Measurements from ENCODE around the gene CNGA1.
A peak's percentile ranks its signal among the peaks of the same experiment; 100 is the strongest.
"Not testable (repeated sequence)": the region's sequence is repeated elsewhere in the genome, so short reads cannot be mapped to it uniquely, and the experiment has no call there.

CNGA1 gene

DNA sequence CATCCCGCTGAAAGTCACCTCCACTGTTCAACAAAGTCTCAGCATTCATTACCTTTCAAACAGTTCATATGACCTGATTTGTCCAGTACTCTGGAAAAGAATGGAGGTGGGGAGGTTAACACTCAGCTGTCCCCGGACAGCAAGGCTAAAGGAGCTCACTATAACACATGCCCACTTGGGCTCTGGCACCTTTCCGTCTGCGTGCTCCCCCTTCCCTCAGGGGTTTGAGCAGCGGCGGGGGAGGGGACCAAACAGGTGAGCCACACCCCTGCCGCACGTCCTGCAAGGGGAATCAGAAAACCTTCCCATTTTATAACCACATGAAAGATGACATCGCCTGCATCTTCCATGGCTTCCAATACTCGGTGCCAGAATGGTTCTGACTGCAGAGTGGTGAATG is 62.2 kb downstream of the CNGA1 start:
- no peak for DNase-seq

DNA sequence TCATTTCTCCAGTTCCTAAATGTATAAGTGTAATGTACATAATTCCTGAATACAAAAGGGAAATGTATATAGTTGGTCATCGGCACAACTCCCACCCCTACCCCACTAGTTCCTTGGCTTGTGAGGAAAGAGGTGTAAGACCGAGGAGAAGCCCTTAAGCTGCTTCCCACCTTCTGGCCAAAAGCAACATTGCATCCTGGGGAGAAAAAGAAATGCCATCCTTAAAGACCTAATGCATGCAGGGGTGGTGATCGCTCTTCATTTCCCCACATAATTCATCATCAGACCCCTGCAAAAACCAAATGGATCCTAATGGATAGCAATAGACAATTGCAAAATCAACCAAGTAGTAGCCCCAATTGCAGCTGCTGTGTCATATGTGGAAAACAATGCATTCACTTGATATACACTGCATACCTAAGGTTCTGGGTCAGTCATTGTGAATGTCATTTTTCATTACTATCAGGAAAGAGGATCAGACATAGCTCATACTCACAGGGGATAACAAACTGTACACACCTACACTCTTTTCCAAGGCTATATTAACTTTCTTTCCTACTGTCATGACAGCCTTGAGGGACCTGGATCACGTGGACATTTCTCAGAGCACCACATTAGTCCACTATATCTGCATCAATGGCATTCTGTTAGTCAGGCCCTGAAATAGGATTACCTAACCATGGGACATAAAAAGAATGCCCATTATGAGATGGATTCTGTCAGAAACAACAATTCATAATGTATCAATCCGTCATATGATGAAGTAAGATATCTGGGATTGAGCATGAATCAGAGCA is 70.4 kb downstream of the CNGA1 start:
- DNase-seq, result no peak

DNA sequence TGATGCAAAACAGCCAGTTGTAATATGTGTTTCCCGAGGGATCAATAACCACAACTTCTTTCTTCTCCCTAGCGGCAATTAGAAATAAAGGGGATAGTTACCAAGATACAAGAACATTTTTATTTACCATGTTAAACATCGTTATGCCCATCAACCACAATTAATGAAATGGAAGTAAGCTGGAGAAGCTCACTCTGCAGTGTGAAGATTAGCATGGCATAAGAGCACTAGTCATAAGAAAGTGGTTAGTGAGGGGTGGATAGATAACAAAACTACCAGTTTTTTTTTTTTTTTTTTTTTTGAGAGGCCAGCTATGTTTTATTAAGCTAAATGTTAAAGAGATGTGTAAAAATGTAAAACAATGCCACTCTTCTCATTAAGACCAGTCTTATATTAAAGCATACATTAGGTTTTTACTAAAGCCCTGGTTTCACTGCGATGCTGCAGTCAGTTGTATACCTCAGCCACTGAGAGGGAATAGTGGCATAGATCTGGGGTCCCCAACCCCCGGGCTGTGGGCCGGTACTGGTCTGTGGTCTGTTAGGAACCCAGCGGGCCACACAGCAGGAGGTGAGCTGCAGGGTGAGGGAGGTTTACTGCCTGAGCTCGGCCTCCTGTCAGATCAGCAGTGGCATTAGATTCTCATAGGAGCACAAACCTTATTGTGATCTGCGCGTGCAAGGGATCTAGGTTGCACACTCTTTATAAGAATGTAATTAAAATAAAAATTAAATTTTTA is 74.2 kb downstream of the CNGA1 start:
- no peak for DNase-seq

DNA sequence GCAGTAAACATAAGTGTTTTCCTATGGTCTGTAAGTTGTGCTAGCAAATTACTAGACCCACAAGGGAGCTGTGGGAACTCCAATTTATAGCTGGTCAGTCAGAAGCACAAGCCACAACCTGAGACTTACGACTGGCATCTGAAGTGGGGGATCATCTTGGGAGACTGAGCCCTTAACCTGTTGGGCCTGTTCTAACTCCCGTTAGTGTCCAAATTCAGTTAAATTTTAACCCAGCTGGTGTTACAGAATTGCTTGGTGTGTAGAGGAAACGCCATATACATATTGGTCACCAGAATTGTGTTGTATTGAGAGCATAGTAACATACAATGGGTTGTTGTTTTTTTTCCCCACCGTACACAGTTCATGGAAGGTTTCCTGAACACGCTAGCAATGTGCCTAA is 77.0 kb downstream of the CNGA1 start:
- no peak for DNase-seq

DNA sequence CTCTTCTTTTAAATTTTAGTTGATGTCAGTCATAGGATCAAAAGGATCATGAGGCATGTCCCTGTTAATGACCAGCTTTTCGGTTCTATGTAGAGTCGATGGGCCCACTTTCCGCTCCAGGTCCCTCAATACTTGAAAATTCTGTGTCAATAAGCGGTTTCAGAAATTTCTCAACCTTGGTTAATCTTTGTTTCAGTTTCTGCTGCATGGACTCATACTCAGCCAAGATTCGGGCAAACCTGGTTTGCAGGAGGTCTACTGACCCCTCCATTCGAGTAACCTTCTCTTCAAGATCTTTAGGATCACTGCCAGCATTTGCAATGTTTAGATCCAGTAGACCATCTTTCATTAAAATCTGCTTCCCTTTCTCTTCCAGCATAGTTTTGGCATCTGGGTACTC is 80.1 kb downstream of the CNGA1 start:
- DNase-seq, result no peak

DNA sequence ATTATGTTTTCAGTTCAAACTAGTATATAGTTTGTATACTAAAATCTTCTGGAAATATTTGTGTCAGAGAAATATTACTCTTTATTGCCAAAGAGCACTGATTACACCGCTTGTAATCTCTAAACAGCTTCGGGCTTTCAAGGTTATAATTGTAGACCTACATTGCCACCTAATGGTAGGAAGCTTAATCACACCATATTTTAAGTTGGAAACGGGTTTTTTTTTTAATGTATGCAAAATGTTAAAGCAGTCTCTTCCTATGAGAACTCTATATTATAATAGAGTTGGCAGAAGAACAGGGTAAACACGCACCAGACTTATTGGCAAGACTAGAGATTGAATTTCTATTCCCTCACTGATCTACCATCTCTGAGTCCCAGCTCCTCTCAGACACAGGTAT is 82.6 kb downstream of the CNGA1 start:
- DNase-seq, result peak; percentile 39

DNA sequence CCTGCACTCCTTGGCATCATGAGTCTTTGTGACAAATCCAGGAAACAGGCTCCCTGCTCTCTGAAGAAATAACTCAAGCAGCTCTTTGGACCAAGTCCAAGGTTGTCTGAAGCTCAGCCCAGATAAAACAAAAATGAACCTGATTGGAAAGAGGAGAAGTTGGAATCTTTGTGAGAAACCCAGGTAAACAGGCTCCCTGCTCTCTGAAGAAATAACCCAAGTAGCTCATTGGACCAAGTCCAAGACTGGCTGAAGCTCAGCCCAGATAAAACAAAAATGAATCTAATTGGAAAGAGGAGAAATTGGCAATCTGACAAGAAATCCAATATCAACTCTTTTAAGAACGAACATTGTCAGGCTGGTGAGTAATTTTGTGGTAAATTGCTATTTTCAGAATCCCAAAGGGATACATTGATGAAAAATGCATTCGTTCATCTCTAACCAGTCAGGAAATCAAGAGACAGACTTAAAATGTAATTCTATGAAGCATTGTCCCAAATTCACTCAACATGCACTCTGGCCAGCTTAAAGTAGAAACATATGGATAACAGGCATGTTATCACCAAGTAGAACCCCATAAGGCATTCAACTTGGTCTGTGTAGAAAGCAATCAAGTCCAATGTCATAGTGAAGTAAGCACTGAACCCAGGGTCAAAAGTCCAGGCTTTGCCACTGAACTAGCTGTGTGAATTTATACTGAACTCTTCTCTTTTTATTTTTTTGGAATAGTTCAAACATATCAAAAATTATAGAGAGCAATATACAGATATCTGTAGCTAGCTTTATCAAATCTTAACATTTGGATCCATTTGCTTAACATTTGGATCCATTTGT is 85.3 kb downstream of the CNGA1 start:
- DNase-seq, result no peak

DNA sequence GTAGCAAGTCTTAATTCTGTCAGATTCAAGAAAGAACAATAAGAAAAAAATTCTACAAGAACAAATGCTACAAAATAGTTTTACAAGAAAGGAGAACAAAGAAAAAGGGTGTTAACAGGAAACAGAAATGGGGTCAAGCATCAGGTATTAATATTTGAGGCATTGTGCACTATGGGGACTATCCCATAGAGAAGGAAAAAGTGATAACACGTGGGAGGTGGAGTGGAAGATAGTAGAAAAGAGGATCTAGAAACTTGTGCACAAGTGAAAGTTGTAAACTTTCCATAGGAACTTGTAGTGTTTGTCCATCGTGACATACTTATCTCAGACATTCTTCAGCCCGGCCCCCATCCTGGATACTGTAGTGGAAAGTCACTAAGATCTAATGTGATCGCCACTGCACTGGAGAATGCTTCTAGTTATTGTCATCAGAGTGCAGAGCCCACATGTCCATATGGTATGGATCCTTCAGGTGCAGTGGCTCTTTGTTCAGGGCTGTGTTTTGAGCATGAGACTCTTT is 86.7 kb downstream of the CNGA1 start:
- no peak for DNase-seq

DNA sequence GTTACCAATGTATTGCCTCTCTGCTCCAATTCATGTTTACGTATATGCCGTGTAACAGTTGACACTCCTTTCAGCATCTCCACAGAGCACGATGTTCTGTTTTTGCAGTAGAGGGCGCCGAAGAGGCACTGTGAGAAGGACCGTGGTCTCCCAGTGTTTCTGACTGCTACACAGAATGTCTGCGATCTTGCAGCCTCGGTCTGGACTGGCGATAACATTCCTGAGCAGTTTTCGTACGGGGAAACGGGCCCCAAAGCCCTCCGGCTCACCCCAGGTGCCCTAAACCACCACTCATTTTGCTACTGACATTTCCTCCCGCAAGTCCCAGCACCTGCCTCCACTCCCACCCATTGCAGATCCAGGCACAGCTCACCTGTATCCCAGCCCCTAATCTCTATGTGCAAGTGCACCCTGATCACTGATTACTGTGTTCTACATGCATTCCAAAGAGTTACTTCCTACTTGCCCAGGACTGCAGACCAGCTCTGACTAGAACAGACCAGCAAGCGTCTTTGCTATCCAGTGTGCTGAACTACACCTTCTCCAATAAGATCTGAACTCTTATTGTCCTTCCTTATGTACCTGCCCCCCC is 89.7 kb downstream of the CNGA1 start:
- peak; percentile 14 for DNase-seq

DNA sequence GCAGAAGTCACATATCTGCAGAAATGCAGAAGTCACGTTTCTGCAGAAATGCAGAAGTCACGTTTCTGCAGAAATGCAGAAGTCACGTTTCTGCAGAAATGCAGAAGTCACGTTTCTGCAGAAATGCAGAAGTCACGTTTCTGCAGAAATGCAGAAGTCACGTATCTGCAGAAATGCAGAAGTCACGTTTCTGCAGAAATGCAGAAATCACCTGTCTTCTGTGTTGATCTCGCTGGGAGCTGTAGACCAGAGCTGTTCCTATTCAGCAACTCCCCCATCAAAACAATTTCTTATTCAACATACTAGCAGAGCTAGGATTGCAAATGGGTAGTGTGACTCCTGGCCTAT is 93.2 kb downstream of the CNGA1 start:
- not testable (repeated sequence) for DNase-seq

DNA sequence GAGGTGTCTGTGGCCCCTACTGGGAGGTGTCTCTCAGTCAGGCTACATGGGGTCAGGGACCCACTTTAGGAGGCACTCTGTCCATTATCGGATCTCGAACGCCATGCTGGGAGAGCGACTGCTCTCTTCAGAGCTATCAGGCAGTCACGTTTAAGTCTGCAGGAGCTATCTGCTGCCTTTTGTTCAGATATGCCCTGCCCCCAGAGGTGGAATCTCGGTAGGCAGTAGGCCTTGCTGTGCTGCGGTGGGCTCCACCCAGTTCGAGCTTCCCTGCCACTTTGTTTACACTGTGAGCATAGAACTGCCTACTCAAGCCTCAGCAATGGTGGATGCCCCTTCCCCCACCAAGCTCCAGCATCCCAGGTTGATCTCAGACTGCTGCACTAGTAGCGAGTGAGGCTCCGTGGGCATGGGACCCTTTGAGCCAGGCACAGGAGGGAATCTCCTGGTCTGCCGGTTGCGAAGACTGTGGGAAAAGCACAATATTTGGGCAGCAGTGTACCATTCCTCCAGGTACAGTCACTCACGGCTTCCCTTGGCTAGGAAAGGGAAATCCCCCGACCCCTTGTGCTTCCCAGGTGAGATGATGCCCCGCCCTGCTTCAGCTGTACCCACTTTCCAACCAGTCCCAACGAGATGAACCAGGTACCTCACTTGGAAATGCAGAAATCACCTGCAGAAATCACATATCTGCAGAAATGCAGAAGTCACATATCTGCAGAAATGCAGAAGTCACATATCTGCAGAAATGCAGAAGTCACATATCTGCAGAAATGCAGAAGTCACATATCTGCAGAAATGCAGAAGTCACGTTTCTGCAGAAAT is 93.8 kb downstream of the CNGA1 start:
- not testable (repeated sequence) for DNase-seq

DNA sequence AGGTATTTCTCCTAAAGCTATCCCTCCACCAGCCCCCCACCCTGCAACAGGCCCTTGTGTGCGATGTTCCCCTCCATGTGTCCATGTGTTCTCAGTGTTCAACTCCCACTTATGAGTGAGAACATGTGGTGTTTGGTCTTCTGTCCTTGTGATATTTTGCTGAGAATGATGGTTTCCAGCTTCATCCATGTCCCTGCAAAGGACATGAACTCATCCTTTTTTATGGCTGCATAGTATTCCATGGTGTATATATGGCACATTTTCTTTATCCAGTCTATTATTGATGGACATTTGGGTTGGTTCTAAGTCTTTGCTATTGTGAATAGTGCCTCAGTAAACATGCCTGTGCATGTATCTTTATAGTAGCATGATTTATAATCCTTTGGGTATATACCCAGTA is 99.3 kb downstream of the CNGA1 start:
- DNase-seq, result not testable (repeated sequence)

DNA sequence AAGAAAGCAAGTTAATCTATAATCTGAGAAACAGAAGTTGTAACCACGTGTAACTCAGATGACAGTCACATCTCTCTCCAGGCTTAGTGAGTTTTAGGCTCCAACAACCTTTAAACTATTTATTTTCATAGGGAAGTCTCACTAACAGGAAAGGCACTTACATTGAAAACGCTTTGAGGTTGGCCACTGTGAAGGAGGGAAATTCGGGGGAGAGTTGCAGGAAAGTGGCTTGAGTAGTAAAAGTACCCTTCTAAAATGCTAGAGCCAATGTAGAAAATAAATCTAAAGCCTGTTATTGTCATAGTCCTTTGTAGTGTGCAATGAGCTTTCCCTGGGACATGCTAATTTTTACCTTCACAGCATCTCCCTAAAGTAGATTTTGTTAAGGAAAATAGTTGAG is 101.1 kb downstream of the CNGA1 start:
- no peak for DNase-seq

DNA sequence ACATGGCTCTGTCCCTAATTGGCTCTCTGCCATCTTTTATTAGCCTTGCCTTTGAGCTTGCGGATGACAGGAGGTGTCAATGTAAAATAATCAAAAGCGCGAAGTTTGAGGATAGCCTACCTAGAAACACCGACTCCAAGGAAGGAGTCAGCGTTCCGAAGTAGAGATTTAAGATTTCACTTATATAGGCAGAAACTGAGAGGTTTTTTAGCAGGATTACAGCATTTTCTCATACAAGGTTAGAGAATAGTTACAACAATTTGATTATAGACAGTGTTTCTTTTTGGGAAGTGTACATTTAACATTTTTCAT is 101.6 kb downstream of the CNGA1 start:
- no peak for DNase-seq

DNA sequence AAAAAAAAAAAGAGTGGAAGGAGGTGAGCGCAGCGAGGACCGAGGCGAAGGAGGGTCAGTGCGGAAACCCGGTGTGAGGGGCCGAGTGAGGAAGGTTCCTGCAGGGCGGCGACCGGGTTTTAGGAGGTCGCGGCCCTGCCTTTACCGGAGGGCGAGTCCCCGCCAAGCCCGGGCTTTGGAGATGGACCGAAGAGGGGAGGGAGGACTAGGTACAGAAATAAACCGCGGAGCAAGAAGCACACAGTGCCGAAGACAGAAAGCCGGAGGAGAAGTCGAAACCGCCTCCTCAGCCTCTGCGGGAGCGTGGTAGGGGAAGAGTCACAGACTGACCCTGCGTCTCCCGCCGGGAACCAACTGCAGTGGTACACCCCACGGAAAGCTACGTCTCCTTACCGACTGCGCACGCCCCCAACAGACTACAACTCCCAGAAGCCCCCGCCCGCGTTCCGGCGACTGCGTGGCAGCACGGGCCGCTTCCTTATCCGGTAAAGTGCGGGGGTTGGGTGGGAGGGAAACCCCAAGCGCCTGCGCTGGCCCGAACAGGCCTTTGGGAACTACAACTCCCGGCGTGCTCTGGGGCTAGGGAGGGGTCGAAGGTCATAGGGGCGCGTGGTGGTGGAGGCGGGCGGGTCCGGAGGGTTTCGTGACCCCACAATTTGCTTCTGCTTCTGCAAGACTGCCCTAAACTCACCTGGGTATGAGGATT is 102.1 kb downstream of the CNGA1 start, which contains the start of gene NFXL1:
NFXL1 (minus strand) TSS at position 364 of the 706 bp plus-strand sequence. CDS start 380 bp downstream, outside the sequence.
- peak; percentile 89 for DNase-seq

DNA sequence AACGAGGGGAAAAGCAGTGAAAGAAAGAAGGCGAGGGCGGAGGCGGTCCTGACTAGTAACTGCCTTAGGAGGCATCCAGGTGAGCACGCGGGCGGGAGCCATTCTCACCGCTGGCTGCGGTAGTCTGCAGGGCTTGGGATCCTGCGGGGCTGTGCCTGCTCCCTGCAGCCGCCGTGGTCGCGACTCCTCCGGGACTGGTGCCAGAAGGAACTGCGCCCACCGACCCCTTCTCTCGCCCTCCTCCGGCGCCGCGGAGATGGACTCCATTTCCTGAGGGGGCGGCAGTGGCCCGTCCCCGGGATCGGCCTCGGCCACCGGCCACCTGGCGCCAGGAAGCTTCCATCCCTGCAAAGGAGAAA is 102.6 kb downstream of the CNGA1 start:
- no peak for DNase-seq

DNA sequence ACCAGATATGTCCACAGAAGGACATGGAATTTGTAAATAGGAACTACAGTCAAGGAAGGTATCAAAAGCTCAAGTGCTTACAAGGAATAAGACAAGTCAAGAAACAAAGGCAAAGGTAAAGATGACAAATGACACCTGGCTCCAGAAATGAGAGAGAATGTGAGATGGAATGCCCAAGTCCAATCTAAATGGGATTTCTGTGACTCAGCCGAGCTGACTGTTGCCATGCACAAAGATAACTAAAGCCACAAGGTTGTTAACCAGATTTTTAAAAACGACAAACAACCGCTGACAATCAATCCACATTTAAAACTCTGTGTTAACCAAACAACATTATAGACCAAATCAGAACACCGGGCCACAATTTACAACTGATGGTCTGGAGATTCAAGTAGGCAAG is 103.2 kb downstream of the CNGA1 start:
- DNase-seq, result no peak

DNA sequence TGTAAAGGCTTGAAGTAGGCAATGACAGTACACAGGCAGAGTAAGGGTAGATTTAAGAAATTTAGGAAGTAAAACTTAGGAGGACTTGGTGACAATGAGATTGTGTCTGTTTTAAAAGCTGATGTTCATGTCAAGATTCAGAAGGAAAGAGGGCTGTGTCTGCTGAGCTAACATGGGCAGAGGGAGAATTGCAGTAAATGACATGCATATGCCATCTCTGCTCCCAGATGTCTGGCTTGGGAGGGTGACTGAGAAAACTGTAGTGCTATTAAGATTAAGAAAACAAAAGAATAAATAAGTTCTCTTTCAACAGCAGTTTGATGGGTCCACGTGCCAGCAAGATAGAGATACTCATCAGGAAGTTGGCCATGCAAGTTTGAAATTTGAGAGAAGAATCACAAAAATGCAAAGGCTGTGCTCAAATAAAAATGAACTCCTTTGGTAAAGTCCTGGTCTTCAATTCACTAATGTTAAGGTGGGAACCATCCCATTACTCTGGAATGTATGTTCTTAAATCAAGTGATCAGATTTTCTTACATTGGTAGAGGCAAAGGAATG is 109.3 kb downstream of the CNGA1 start:
- DNase-seq, result no peak

DNA sequence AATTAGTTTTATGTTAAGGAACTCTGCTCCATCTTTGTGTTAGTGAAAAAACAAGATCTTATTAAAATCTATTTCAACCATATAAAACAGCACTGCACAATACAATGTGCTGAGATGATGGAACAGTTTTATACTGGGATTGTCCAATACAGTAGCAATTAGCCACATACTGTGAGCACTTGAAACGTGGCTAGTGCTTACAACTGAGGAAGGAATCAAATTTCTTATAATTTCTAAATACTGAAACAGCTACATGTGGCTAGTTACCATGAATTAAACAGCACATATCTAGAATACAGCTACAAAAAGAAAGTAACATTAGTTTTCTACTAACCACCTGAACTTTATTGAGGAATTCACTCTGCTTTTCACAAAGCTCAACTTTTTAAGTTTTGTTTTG is 116.8 kb downstream of the CNGA1 start:
- no peak for DNase-seq

DNA sequence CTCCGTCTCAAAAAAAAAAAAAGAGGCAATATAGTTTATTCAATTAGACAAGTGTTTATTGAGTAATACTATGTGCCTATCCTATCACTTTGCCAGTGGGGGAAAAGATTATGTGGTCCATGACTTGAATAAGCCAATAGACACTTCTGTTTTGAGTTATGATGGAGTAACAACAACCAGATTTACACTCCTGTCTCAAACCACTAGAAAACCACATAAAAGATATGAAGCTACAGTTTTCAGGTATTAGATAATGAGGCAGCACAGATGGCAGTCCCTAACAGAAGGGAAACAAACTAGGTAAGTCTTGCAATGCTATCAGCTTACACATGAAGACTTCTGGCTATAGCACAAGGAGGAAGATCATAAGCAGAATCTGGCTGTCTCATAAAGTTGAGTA is 124.6 kb downstream of the CNGA1 start:
- DNase-seq, result no peak
